Stimulated activated CD8-positive, alpha-beta memory T cell treated with anti-CD3 and anti-CD28 coated beads, Interleukin-12 subunit alpha, Interleukin-12 subunit beta, amount 100 ng/mL, for 1 hour (primary cell): ENCODE data around the gene COG8.
A peak's percentile ranks its signal among the peaks of the same experiment; 100 is the strongest.
"Not testable (repeated sequence)": the region's sequence is repeated elsewhere in the genome, so short reads cannot be mapped to it uniquely, and the experiment has no call there.

Experiments
- DNase-seq: peaks from one replicate; pipeline ENCODE4 v3.0.0-alpha.2; 2020; ENCODE audit warnings: low read depth

COG8 gene, protein sequence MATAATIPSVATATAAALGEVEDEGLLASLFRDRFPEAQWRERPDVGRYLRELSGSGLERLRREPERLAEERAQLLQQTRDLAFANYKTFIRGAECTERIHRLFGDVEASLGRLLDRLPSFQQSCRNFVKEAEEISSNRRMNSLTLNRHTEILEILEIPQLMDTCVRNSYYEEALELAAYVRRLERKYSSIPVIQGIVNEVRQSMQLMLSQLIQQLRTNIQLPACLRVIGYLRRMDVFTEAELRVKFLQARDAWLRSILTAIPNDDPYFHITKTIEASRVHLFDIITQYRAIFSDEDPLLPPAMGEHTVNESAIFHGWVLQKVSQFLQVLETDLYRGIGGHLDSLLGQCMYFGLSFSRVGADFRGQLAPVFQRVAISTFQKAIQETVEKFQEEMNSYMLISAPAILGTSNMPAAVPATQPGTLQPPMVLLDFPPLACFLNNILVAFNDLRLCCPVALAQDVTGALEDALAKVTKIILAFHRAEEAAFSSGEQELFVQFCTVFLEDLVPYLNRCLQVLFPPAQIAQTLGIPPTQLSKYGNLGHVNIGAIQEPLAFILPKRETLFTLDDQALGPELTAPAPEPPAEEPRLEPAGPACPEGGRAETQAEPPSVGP

DNA sequence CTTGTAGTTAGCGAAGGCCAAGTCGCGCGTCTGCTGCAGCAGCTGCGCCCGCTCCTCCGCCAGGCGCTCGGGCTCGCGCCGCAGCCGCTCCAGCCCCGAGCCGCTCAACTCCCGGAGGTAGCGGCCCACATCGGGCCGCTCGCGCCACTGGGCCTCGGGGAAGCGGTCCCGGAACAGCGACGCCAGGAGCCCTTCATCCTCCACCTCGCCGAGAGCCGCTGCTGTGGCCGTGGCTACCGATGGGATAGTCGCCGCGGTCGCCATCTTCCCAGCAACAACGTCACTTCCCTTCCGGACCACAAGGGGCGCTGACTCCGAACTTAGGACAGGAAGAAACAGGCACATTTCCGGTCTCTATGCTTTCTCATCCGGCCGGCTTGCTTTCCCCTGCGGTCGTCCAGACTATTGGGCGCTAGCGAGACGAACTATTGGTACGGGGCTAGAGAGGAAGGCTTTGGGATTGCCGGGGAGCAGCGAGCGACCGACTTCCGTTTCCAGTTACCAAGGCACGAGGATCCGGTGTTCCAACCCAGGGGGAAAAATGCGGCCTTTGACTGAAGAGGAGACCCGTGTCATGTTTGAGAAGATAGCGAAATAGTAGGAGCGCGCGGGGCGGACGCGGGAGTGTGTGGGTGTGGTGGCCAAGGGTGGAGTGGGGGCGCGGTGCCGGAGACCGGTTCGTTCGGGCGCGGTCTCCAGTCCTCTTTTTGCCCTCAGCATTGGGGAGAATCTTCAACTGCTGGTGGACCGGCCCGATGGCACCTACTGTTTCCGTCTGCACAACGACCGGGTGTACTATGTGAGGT, at the start of gene COG8, which contains the start of gene NIP7:
Gene COG8 (minus strand): TSS at position 276 of the 806 bp plus-strand sequence. CDS start 12 bp downstream, at position 264.
Gene NIP7 (plus strand): TSS at position 484 of the 806 bp plus-strand sequence. CDS start 58 bp downstream, at position 542.
- peak; percentile 86 for DNase-seq

DNA sequence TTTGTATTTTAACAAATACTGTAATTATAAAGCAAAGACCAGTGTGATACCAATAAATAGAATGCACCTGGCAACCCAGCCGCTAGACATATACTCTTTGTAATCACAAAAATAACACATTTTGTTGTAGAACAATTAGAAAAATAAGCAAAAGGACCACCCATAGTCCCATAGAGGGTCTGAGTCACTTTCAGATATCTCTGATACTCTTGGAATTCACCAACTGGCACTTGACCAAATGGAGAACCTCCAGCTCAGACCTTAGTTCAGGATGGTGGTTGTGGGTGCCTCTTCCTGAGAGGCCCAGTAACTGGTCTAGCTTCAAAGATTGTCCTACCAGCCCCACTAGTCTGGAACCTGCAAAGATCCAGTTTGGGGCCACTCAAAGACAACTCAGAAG, 47.2 kb upstream of the COG8 start:
- DNase-seq = no peak

DNA sequence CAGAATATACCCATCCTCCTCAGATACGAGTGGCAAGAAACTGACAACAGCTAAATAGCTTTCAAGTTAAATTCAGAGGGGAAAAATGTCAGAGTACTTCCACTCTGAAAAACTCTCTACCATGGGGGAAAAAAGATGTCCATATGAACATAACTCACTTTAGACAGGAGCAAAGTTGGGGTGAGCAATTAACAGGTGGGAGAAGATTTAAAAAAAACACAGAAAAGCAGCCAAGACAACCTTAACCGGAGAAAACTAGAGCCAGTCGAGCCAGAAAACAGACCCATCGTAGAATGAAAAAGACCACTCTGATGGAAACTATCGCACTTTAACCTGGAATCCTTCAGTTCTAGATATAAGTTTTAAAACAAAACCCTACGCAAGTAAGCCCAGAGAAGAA, 45.6 kb upstream of the COG8 start:
- DNase-seq = no peak

DNA sequence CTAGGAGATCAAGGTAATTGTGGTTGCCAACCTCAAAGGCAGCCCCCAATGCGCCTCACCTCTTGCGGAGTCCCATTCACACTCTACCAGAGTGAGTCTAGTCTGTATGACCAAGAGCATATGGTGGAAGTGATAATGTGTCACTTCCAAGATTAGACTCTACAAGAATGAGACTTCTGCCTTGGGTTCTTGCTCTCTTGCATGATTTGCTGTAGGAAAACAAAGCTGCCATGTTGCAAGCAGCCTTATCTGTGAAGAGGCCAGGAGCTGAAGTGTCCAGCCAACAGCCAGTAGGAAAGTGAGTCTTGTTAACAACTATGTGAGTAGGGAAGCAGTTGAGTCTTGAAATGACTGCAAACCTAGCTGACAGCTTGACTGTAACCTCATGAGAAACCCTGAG, 43.1 kb upstream of the COG8 start:
- no peak for DNase-seq

DNA sequence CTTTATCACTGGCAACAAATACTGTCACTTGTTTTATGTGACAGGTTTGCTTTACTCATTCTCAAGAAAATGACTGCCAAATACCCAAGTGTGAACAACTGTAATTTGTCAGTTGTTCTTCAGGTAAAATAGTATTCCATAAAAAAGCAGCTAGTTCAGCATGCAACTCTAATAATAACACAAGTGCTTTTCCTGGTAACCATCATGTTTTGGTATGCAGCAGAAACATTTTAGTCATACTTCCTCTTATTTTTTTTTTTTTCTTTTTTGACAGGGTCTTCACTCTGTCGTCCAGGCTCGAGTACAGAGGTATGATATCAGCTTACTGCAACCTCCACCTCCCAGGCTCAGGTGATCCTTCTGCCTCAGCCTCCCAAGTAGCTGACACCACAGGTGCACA, 41.9 kb upstream of the COG8 start:
- DNase-seq = no peak

DNA sequence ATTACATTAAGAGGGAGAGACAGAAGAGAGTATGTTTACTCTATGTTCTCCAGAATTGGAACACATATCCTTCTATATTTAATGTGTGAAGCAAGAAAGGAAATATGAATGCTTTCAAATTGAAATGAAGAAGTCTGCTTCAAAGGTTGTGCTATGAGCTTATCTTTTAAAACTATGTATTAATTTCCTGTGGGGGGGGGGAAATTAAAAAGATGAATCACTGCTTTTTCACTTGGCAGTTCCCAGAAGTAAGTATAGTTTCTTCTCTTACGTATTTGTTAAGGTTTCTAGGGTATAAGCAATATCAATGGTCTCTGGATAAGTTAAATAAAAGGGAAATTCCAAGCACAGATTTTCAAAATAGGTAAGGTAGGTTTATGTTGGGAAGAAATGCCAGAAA, 39.4 kb upstream of the COG8 start:
- no peak for DNase-seq

DNA sequence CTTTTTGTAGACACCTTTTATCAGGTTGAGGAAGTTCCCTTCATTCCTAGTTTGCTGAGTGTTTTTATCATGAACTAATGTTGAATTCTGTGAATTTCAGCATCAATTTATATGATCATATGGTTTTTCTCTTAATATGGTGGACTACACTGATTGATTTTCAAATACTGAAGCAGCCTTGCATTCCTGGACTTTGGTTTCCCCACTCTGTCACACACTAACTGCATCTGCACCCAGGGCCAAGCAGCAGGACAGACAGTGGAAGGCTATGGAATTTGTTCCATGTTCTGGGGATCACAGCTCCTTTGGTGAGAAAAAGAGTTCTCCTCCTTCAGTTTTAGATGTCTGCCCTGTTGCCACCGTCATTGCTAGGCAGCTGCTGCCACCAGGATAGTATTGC, 38.7 kb upstream of the COG8 start:
- no peak for DNase-seq

DNA sequence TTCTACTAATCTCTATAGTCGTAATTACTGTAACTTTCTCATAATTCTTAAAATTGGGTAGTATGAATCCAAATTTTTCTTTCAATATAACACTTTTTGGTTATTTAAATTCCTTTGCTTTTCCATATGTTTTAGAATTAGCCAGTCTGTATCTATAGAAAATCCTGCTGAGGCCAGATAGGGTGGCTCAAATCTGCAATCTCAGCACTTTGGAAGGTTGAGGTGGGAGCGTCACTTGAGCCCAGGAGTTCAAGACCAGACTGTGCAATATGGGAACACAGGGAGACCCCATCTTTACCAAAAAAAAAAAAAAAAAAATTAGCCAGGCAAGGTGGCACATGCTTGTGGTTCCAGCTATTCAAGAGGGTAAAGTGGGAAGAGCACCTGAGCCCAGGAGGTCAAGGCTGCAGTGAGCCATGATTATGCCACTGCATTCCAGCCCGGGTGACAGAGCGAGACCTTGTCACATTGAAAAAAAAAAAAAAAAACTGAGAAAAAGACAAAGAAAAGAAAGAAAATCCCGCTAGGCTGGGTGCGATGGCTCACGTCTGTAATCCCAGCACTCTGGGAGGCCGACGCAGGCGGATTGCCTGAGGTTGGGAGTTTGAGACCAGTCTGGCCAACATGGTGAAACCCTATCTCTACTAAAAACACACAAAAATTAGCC, 37.2 kb upstream of the COG8 start:
- no peak for DNase-seq

DNA sequence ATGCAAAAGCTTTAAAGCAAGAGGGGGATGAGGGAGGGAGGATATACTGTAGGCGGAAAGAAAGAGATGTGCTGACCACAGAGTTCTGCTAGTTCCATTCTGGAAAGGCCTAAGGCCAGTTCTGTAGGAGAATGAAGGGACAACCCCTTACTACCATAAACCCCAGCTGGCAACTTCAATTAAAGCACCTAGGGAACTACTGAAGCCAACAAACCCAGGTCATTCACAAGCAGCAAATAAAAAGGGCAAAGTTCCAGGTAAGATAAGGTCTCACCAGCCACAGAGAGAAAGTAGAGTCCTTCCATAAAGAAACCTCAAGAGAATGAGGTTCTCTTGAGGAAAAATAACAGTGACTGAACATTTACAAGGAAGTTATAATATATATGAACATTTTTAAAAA, 33.7 kb upstream of the COG8 start:
- DNase-seq = no peak

DNA sequence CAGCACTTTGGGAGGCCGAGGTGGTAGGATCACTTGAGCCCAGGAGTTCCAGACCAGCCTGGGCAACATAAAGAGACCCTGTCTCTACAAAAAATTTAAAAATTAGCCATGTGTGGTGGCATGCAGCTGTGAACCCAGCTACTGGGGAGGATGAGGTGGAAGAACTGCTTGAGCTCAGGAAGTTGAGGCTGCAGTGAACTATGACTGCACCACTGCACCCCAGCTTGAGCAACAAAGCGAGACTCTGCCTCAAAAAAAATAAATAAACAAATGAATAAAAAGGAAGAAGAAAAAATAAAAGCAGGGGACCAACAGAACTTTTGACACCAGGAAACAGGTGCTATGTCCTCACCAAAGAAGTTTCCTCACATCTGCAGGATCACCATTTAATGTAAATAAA, 32.2 kb upstream of the COG8 start:
- no peak for DNase-seq

DNA sequence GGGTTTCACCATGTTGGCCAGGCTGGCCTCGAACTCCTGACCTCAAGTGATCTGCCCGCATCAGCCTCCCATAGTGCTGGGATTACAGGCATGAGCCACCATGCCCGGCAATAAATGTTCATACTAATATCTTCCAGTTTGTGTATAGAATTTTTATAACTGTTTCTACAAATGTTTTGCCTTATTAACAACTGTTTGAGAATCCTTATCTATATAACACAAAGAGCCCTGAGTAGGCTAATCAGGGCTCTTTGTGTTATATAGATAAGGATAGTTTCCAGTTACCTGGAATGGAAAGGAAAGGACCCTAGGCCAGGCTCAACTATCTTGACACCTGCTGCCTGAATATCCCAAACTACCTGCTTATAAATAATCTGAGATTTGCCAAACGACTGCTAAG, 29.5 kb upstream of the COG8 start:
- no peak for DNase-seq

DNA sequence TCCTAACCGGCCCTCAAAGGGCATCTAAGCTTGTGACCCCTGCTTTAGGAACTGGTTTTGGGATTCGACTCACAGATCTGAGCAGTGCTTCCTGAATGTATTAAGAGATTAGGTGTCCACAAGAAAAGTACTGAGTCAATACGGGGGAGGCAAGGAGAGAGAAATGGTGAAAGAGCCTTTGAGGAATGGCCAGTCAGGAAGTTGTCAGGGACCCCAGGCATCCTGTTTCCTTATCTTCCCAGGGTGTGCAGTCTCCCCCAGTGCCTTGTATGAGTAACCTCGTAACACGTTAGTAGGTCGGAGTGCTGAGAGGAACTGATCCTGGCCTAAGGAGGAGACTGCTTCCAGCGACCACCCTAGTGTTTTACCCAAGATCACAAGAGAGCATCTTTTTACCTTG, 28.6 kb upstream of the COG8 start:
- no peak for DNase-seq

DNA sequence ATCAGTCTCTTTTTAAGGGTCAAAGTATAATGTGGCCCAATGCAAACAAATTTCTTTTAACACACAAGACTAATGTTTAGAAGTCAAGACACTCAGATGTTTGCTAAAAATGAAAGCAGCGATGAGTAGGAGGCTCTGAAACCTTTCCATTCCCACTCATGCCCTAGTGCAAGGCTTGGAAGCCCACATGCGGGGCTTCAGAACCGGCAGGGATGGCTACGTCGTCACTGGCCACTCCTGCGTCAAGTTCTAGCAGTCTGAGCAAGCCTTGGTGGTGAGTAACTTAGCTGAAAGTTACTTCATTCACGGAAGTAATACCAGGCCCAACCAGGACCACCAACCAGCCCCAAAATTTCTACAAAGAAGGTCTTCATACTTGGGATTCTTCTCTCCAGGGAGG, 27.1 kb upstream of the COG8 start:
- DNase-seq = no peak

DNA sequence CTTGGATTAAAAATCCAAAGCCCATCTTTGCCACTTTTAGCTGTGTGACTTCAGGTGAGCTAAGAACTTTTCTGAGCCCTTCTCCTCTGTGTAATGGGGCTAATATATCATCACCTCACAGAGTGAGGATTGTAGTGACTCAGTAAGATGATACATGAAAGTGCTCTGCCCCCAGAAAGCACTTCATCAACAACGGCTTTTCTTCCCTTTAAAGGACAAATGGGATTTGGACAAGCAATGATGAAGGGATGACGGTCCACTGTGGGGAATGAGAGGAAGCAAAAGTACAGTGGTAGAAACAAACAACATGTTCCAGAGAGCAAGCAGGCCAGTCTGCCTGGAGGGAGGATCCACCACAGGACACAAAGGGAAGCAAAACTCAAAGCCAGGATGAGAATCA, 26.5 kb upstream of the COG8 start:
- DNase-seq = no peak

DNA sequence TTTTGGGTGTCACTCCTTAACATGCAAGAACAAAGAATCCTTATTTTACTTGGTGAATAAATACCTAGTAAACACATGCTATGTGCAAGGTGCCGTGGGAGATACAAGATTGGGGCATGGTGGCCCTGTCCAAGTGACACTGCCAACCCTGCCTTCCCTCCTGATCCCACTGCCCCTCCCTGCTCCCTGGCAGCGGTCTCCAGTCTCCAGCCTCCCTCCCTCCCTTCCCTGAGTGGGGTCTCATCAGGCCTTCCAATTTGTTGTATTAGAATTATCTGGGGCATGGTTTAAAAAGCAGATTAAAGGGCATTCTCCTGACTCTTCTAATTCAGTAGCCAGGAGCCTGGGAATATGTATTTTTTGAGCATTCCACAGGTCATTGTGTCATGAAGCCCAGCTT, 24.7 kb upstream of the COG8 start:
- DNase-seq = no peak

DNA sequence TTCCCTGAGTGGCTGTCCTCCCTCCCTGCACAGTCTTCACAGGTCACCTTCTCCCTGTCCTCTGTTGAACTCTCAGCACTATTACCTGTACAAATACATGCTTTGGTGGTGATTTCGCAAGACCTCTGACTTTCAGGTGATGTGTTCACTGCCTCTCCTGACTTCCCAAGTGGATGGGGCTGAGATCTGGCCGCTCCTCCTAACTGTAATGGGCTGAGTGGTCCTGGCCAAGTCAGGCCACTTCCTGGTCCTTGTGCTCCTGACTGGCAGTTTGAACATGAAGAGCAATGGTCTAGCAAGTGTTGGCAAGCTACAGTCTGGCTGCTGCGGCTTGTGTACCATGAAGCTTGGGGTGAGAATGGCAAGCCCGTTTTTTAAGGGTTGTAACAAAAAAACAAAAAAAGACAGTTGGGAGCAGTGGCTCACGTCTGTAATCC, 23.9 kb upstream of the COG8 start:
- DNase-seq = no peak

DNA sequence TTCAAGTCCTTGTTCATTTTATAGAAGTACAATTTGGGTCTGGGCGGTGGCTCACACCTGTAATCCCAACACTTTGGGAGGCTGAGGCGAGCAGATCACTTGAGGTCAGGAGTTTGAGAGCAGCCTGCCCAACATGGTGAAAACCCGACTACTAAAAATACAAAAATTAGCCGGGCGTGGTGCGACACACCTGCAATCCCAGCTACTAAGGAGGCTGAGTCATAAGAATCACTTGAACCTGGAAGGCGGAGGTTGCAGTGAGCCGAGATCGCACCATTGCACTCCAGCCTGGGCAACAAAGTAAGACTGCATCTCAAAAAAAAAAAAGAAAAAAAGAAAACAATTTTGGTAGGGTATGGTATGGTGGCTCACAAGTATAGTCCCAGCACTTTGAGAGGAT, 20.7 kb upstream of the COG8 start:
- DNase-seq = not testable (repeated sequence)

DNA sequence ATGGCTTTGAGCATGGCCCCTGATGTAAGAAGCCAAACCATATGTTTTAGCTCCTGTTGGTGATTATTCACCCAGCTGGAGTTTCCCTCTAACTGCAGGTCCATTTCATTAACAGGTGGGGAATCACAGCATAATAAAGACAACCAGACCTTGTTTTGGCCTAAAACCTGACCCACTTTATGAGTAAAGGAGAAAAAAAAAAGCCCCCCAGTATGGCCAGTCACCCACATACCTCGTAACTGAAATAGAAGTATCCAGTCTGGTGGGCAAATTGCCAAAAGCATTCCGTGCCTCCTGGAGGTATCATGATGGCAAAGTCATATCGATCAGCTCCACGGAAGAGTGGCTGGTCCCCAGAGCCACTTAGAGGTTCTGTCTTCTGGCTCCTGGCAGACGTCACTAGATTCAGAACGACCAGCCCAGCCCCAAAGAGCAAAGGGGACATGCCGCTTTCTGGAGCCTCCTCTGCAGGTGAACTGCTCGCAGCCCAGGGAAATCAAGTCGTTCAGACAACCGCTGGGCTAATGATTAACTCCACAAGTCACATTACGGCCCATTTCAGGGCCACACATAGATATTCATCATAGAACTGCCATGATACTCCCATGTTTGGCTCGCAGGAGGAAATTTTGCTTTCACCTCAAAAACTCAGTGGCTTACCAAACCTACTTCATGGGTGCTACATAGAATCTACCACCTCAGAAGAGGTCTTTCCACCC, 12.1 kb upstream of the COG8 start, which contains the start of gene TMED6:
Gene TMED6 (minus strand): TSS at position 478 of the 719 bp plus-strand sequence. CDS start 33 bp downstream, at position 445.
- no peak for DNase-seq

DNA sequence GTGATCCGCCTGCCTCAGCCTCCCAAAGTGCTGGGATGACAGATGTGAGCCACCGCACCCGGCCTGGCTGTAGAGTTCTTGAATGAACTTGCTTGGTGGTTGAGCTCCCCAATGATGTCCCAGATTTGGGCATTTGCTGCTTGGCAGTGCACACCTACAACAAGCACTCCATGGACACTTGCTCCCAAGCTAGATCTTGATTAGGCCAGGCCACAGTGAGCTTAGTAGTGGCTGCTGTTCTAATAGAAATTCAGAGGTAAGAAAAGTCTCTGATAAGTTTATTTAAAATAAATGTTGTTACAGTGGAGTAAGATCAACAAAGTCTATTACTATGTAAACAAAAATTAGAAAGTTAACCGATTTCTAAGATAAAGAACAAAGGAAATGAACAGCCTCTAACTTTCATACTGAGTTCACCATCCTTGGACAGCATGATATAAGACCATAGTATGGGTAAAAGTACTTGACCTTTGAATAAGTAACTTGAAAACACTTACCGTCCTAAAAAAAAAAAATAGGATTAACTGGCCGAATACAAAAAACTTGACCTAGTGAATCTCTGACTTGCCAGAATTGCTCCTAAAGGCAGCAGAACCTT, 11.3 kb upstream of the COG8 start:
- no peak for DNase-seq

DNA sequence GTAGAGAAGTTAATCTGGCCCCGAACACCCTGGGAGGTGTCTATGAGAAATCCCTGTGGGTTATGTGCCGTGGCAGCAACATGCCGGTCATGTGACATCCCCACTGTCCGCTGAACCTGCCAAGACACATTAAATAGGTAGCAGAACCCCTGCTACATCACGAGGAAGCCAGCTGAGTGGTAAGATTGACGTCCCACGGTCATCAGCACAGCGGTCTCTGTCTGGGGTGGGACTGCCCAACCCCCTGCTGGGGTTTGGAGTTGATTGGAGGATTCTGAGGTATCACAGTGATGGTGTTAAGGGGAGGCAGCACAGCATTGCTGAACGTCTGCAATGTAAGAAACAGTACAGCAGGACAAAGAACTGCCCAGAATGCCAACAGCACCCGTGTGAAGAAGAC, 10.2 kb upstream of the COG8 start:
- no peak for DNase-seq

DNA sequence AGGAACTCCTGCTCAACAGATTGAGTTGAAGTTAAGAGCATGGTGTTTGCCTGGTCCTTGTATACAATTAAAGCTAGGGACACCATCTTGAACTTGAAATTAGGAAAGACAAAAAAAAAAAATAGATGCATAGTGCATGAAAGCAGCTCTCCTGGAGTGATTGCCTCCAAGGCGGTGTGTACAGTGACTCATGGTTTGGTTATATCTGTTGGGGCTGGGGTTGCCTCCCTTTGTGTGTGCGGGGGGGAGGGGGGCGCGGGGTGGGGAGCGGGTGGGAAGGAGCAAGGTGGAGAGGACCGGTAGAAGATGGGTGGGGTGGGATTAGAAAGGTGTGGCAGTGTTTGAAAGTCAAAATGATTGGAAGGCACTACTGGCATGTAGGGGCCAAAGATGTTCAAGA, 8.9 kb upstream of the COG8 start:
- no peak for DNase-seq
